Lower leg skin (tissue), 4 donors: Measurements from ENCODE around the gene NPC1. TPM values are rescaled to one million over a fixed set of nuclear protein-coding genes. Genes with fewer than 3 reads are reported as not detected.
"Not testable (repeated sequence)": the region's sequence is repeated elsewhere in the genome, so short reads cannot be mapped to it uniquely, and the experiment has no call there.

ENCODE experiments used
- DNase-seq, 2 donors: peaks; one replicate each; pipeline ENCODE4 v3.0.0-alpha.2; 2019; ENCODE audit warnings: low spot score in 2 of 2
- H3K4me3 ChIP-seq: fragments of 200-600 bp; sonication (generic); 2 replicates; pipeline ENCODE4 v1.5.1; 2017; ENCODE audit warnings: mild to moderate bottlenecking, low read depth; ENCODE audit not compliant: poor library complexity, severe bottlenecking
- CTCF ChIP-seq, 3 donors: fragments of 450-650 bp; IDR thresholded peaks; one replicate each; pipeline ENCODE4 v1.5.1; 2016; ENCODE audit warnings: antibody characterized with exemption in 3 of 3, mild to moderate bottlenecking in 3 of 3, moderate library complexity in 2 of 3
- POLR2A ChIP-seq, 2 donors: fragments of 450-650 bp; IDR thresholded peaks; one replicate each; pipeline ENCODE4 v1.6.1; 2016 to 2017; ENCODE audit warnings: antibody characterized with exemption in 2 of 2, mild to moderate bottlenecking in 1 of 2, moderate library complexity in 1 of 2
- WGBS, 2 donors: methylation state at CpG; one replicate each; pipeline ENCODE4 v1.1.5; 2018; 5-methylcytosine and 5-hydroxymethylcytosine counted together
- intact Hi-C: fragments of 100-400 bp; cut with DNase I; formaldehyde crosslinking; loops from one replicate; pipeline ENCODE4 v1.15.0; 2023; ENCODE audit warnings: low total_unique reads
- total RNA-seq, 4 donors: library from RNA; depleted of rRNA; stranded (reverse); fragments of >200 nt; gene quantifications; one replicate each; pipeline ENCODE4 v1.1.0, GENCODE V29; 2016

The NPC1 gene
- total RNA-seq, 4 donors from 2014 or later = 75.1 to 114 (median 100) TPM

DNA sequence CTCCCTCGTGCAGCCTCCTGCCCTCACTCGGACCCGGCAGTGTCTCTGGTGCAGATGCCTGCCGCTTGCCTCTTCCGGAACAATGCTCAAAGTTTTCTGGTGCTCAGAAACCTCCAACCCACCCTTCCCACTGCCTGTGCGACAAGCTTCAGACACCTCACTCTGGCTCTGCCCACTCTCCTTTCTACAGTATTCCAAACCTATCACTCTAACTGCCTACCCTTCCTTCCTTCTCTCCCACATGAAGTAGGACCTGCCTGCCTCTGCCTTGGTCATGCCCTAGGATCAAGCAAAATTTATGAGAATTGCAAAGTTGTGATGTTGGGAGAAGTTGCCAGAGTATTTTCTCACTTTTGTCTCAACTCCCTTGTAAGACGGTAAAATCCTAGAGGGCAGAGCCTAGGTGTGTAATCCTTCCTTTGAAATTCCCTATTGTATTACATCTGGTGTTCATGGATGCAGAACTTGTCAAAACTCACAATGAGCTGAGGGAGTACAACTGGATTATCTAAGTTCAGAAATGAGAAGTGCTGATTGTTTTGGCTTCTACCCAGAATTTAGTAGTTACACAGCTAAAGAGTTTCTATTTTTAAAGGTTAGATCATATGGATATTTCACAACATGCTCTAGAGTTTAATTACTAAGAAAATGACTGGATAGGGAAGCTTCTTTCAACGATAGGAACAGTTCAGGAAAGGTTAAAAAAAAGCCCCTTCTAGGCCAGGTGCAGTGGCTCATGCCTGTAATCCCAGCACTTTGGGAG lies 7.2 kb downstream of the NPC1 start:
- no peak for DNase-seq
- WGBS, 2 donors = 77 to 80% methylated on average over 8 of the region's 8 CpGs
- intact Hi-C loops = no loop called here
- TF ChIP-seq CTCF (IDR thresholded peaks at IDR 0.05) = no peak
- H3K4me3 ChIP-seq = no peak overlapping the region

- no peak for TF ChIP-seq CTCF (IDR thresholded peaks at IDR 0.05)
- no peak for TF ChIP-seq POLR2A (IDR thresholded peaks at IDR 0.05)
- intact Hi-C loops = no loop called here
- 93 to 96% methylated on average over 6 of the region's 6 CpGs for WGBS, 2 donors
- no peak overlapping the region for H3K4me3 ChIP-seq
- DNase-seq = no peak
These were observed 8.1 kb downstream of the NPC1 start for GRCh38 chr18:23578067-23578701.

- H3K4me3 ChIP-seq, DNase-seq, intact Hi-C loops: not testable (repeated sequence)
- WGBS, 2 donors = 94% methylated on average over 11 to 14 of the region's 24 CpGs
These were observed 8.8 kb downstream of the NPC1 start for GRCh38 chr18:23577521-23577920.

DNA sequence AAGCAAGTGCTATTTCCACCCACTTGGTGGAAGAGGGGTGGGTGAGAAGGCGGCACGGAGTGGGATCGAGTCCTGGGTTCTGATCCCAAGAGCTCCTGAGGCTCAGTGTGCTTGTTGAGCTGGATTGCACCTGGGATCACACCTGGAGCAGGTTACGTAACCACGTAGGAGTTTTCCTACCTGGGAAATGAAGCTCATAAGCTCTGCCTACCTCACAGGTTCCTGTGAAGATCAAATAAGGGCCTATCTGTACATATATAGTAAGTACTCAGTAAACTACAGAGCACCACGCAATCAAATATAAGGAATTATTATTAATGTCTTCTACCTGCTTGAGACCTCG lies 11.0 kb downstream of the NPC1 start:
- WGBS, 2 donors = 92 to 95% methylated on average over 7 of the region's 7 CpGs
- intact Hi-C loops = no loop called here
- no peak overlapping the region for H3K4me3 ChIP-seq
- DNase-seq = no peak
- TF ChIP-seq POLR2A (IDR thresholded peaks at IDR 0.05) (no peak), CTCF (IDR thresholded peaks at IDR 0.05) (no peak)

GRCh38 chr18:23574611-23575308 lies 11.5 kb downstream of the NPC1 start:
- intact Hi-C loops = no loop called here
- WGBS, 2 donors = 63 to 67% methylated on average over 5 of the region's 5 CpGs
- no peak for DNase-seq
- no peak for TF ChIP-seq CTCF (IDR thresholded peaks at IDR 0.05)
- no peak for TF ChIP-seq POLR2A (IDR thresholded peaks at IDR 0.05)
- no peak overlapping the region for H3K4me3 ChIP-seq
